KMS-11 (cell line): ENCODE results near the gene DES.

ENCODE experiments used
- H2AFZ ChIP-seq: fragments of 200-600 bp; sonication (generic); 2 replicates; pipeline ENCODE4 v1.6.1; 2016; ENCODE audit warnings: antibody characterized with exemption, mixed run types, low read depth
- H3K27ac ChIP-seq: fragments of 200-600 bp; sonication (generic); 2 replicates; pipeline ENCODE4 v1.6.1; 2016; ENCODE audit warnings: mild to moderate bottlenecking, mixed run types
- H3K27me3 ChIP-seq: fragments of 200-600 bp; sonication (generic); 2 replicates; pipeline ENCODE4 v1.6.1; 2017; ENCODE audit warnings: mild to moderate bottlenecking, low read depth, mixed run types, moderate library complexity; ENCODE audit not compliant: insufficient read depth
- H3K36me3 ChIP-seq: fragments of 200-600 bp; sonication (generic); 2 replicates; pipeline ENCODE4 v1.6.1; 2017; ENCODE audit warnings: mild to moderate bottlenecking, mixed run types; ENCODE audit not compliant: insufficient read depth
- H3K4me1 ChIP-seq: fragments of 200-600 bp; sonication (generic); 2 replicates; pipeline ENCODE4 v1.6.1; 2016; ENCODE audit warnings: mild to moderate bottlenecking, low read depth, mixed run types; ENCODE audit not compliant: poor library complexity, severe bottlenecking
- H3K4me2 ChIP-seq: fragments of 200-600 bp; sonication (generic); 2 replicates; pipeline ENCODE4 v1.7.0; 2016; ENCODE audit warnings: mild to moderate bottlenecking, mixed run types
- H3K4me3 ChIP-seq: fragments of 200-600 bp; sonication (generic); IDR thresholded peaks from 2 replicates; pipeline ENCODE4 v1.6.1; 2017; ENCODE audit warnings: low read depth, low read length, mixed read lengths; ENCODE audit not compliant: insufficient read depth
- H3K79me2 ChIP-seq: fragments of 200-600 bp; sonication (generic); 2 replicates; pipeline ENCODE4 v1.6.1; 2016; ENCODE audit warnings: low read depth, mixed run types; ENCODE audit not compliant: insufficient read depth
- H3K9ac ChIP-seq: fragments of 200-600 bp; sonication (generic); 2 replicates; pipeline ENCODE4 v1.6.1; 2016; ENCODE audit warnings: mild to moderate bottlenecking, mixed run types
- H4K20me1 ChIP-seq: fragments of 200-600 bp; sonication (generic); 2 replicates; pipeline ENCODE4 v1.6.1; 2016; ENCODE audit warnings: mild to moderate bottlenecking, mixed run types; ENCODE audit not compliant: insufficient read depth
- CTCF ChIP-seq: fragments of 200-600 bp; sonication (generic); conservative IDR thresholded peaks from 2 replicates; pipeline ENCODE4 v1.6.1; 2017; ENCODE audit warnings: low read depth, mild to moderate bottlenecking, antibody characterized with exemption, low read length, moderate library complexity, mixed read lengths

The DES gene

GRCh38 chr2:219446101-219446504, 27.9 kb downstream of the DES start:
- TF ChIP-seq CTCF: no peak
- Histone ChIP-seq H4K20me1 (no peaks in the 10 kb centered on the region), H3K27ac (no peak overlapping the region), H3K79me2 (no peaks in the 10 kb centered on the region), H3K27me3 (peaks cover 20% of the 10 kb centered on the region), H3K4me1 (no peaks in the 10 kb centered on the region), H3K9ac (no peak overlapping the region), H3K4me2 (no peak overlapping the region), H3K4me3 (no peak overlapping the region), H2AFZ (no peak overlapping the region), H3K36me3 (no peaks in the 10 kb centered on the region)

GRCh38 chr2:219446689-219447088, 28.5 kb downstream of the DES start:
- Histone ChIP-seq H2AFZ (no peak overlapping the region), H3K4me2 (no peak overlapping the region), H3K36me3 (no peaks in the 10 kb centered on the region), H3K9ac (no peak overlapping the region), H3K27ac (no peak overlapping the region), H4K20me1 (no peaks in the 10 kb centered on the region), H3K27me3 (peaks cover 25% of the 10 kb centered on the region), H3K4me3 (no peak overlapping the region), H3K79me2 (no peaks in the 10 kb centered on the region), H3K4me1 (no peaks in the 10 kb centered on the region)
- TF ChIP-seq CTCF: no peak

- H3K4me3 ChIP-seq: no peak overlapping the region
- H3K9ac ChIP-seq: no peak overlapping the region
- no peaks in the 10 kb centered on the region for H3K4me1 ChIP-seq
- no peak overlapping the region for H3K27ac ChIP-seq
- H2AFZ ChIP-seq: no peak overlapping the region
- H3K36me3 ChIP-seq: no peaks in the 10 kb centered on the region
- TF ChIP-seq CTCF: no peak
- no peaks in the 10 kb centered on the region for H4K20me1 ChIP-seq
- H3K27me3 ChIP-seq: peaks cover 32% of the 10 kb centered on the region
- H3K79me2 ChIP-seq: no peaks in the 10 kb centered on the region
- no peak overlapping the region for H3K4me2 ChIP-seq
Measured at GRCh38 chr2:219447242-219448098, 29.3 kb downstream of the DES start.

GRCh38 chr2:219448099-219448775, 30.1 kb downstream of the DES start:
- no peaks in the 10 kb centered on the region for H3K36me3 ChIP-seq
- no peak overlapping the region for H3K27ac ChIP-seq
- H3K4me1 ChIP-seq: no peaks in the 10 kb centered on the region
- no peak overlapping the region for H3K9ac ChIP-seq
- H3K27me3 ChIP-seq: peaks cover 27% of the 10 kb centered on the region
- no peak overlapping the region for H3K4me2 ChIP-seq
- H4K20me1 ChIP-seq: no peaks in the 10 kb centered on the region
- no peak overlapping the region for H2AFZ ChIP-seq
- no peaks in the 10 kb centered on the region for H3K79me2 ChIP-seq
- TF ChIP-seq CTCF: no peak
- no peak overlapping the region for H3K4me3 ChIP-seq
